Prostate gland (tissue), 2 donors: ENCODE measurements around the gene E4F1. TPM values are rescaled to one million over a fixed set of nuclear protein-coding genes. Genes with fewer than 3 reads are reported as not detected.

Experiments used
- DNase-seq: peaks from one replicate; pipeline ENCODE4 v3.0.0-alpha.2; 2019; ENCODE audit warnings: low spot score
- H3K27ac ChIP-seq, 2 donors: fragments of 200-600 bp; sonication (generic); 2 replicates each; pipeline ENCODE4 v1.5.1; 2017 to 2019
- H3K27me3 ChIP-seq: fragments of 200-600 bp; sonication (generic); replicated peaks from 2 replicates; pipeline ENCODE4 v1.5.1; 2019; ENCODE audit not compliant: insufficient read depth
- H3K36me3 ChIP-seq, 2 donors: fragments of 200-600 bp; sonication (generic); 1 replicate in 1 of 2; 2 replicates in 1 of 2; pipeline versions ENCODE4 v1.5.1 to v1.8.1; 2017 to 2019
- H3K4me1 ChIP-seq: fragments of 200-600 bp; sonication (generic); replicated peaks from 2 replicates; pipeline ENCODE4 v1.5.1; 2019
- H3K4me3 ChIP-seq, 2 donors: fragments of 200-600 bp; sonication (generic); 2 replicates each; pipeline ENCODE4 v1.5.1; 2017 to 2019
- H3K9me3 ChIP-seq: fragments of 200-600 bp; sonication (generic); 2 replicates; pipeline ENCODE4 v1.5.1; 2017
- CTCF ChIP-seq, 4 experiments: fragments of 200-600 bp in 2 of 4; fragments of 450-650 bp in 2 of 4; sonication (generic) in 2 of 4; IDR thresholded peaks; 1 replicate in 3 of 4; 2 replicates in 1 of 4; pipeline ENCODE4 v1.5.1; 2016 to 2019; ENCODE audit warnings: antibody characterized with exemption in 4 of 4, mild to moderate bottlenecking in 2 of 4, moderate library complexity in 2 of 4
- POLR2A ChIP-seq: fragments of 450-650 bp; IDR thresholded peaks from one replicate; pipeline ENCODE4 v1.6.1; 2016; ENCODE audit warnings: antibody characterized with exemption, mild to moderate bottlenecking
- POLR2AphosphoS5 ChIP-seq: sonication (generic); formaldehyde crosslinking; IDR thresholded peaks from one replicate; pipeline ENCODE4 v1.6.1; 2017; ENCODE audit warnings: antibody characterized with exemption
- WGBS: methylation state at CpG from one replicate; pipeline ENCODE4 v1.1.5; 2018; 5-methylcytosine and 5-hydroxymethylcytosine counted together
- intact Hi-C: fragments of 100-400 bp; cut with DNase I; formaldehyde crosslinking; loops from one replicate; pipeline ENCODE4 v1.14.2; 2022
- total RNA-seq, 2 donors: library from RNA; depleted of rRNA; stranded (reverse); fragments of >200 nt; gene quantifications; one replicate each; pipeline ENCODE4 v1.1.0, GENCODE V29; 2016

Gene E4F1
- total RNA-seq: 10 to 100 TPM; 38.7 to 69.1 TPM

GRCh38 chr16:2223221-2223941 is at the start of gene E4F1:
Gene E4F1, plus strand, starts transcription at chr16:2223591. Its CDS starts 23 bp downstream, at chr16:2223614.
- under 1% methylated on average over 80 of the region's 82 CpGs for WGBS

GRCh38 chr16:2173916-2174315 is 49.5 kb upstream of the E4F1 start:
- Histone ChIP-seq H3K27me3 (no peaks in the 10 kb centered on the region), H3K27ac (no peak overlapping the region), H3K36me3 (peaks cover 7 to 14% of the 10 kb centered on the region in 2 donors), H3K4me1 (no peaks in the 10 kb centered on the region), H3K9me3 (no peaks in the 10 kb centered on the region), H3K4me3 (no peak overlapping the region)
- TF ChIP-seq POLR2AphosphoS5 (no peak), POLR2A (no peak), CTCF (IDR thresholded peaks at IDR 0.05) (no peak)
- intact Hi-C loops: no loop called here
- no peak for DNase-seq
- 84% methylated on average over 4 of the region's 4 CpGs for WGBS

More at GRCh38 chr16:2223221-2223941, at the start of gene E4F1:
- intact Hi-C loops: no loop called here
- peak; percentile 99 for DNase-seq
- peak; percentile 99 for TF ChIP-seq POLR2AphosphoS5
- TF ChIP-seq POLR2A: peak; percentile 85
- TF ChIP-seq CTCF (IDR thresholded peaks at IDR 0.05): peak in 3 of 4 experiments; percentile 14 to 45 (median 35)
- no peaks in the 10 kb centered on the region for H3K36me3 ChIP-seq
- peak within 1 kb of the TSS; percentile 79 to 87 for H3K27ac ChIP-seq
- no peaks in the 10 kb centered on the region for H3K9me3 ChIP-seq
- peak within 1 kb of the TSS; percentile 68 to 79 for H3K4me3 ChIP-seq
- no peaks in the 10 kb centered on the region for H3K27me3 ChIP-seq
- peaks cover 11% of the 10 kb centered on the region for H3K4me1 ChIP-seq

GRCh38 chr16:2174396-2175131 is 48.8 kb upstream of the E4F1 start:
- peaks cover 7 to 14% of the 10 kb centered on the region in 2 donors for H3K36me3 ChIP-seq

GRCh38 chr16:2175454-2175853 is 47.9 kb upstream of the E4F1 start:
- H3K27ac ChIP-seq: no peak overlapping the region
- 95% methylated on average over 6 of the region's 10 CpGs for WGBS

More at GRCh38 chr16:2174396-2175131, 48.8 kb upstream of the E4F1 start:
- Histone ChIP-seq H3K4me1 (no peaks in the 10 kb centered on the region), H3K27ac (no peak overlapping the region), H3K27me3 (no peaks in the 10 kb centered on the region), H3K9me3 (no peaks in the 10 kb centered on the region), H3K4me3 (no peak overlapping the region)
- DNase-seq: no peak
- TF ChIP-seq POLR2A (no peak), CTCF (IDR thresholded peaks at IDR 0.05) (no peak), POLR2AphosphoS5 (no peak)
- intact Hi-C loops: no loop called here
- WGBS: 92% methylated on average over 19 of the region's 21 CpGs

More at GRCh38 chr16:2175454-2175853, 47.9 kb upstream of the E4F1 start:
- H3K9me3 ChIP-seq: no peaks in the 10 kb centered on the region
- intact Hi-C loops: no loop called here
- no peak for TF ChIP-seq CTCF (IDR thresholded peaks at IDR 0.05)
- no peak for TF ChIP-seq POLR2A
- no peak for TF ChIP-seq POLR2AphosphoS5
- H3K4me1 ChIP-seq: no peaks in the 10 kb centered on the region
- peaks cover 7 to 14% of the 10 kb centered on the region in 2 donors for H3K36me3 ChIP-seq
- H3K4me3 ChIP-seq: no peak overlapping the region
- DNase-seq: no peak
- no peaks in the 10 kb centered on the region for H3K27me3 ChIP-seq
